Activated CD8-positive, alpha-beta T cell treated with anti-CD3 and anti-CD28 coated beads for 36 hours (primary cell): ENCODE data around the gene ZBED2. TPM values are rescaled to one million over a fixed set of nuclear protein-coding genes. Genes with fewer than 3 reads are reported as not detected.

Source experiments
- ATAC-seq: fragments of 200-7000 bp; cut with Tn5 transposase; one replicate; pipeline ENCODE4 v1.10.0; 2021; ENCODE audit warnings: mild to moderate bottlenecking, moderate library complexity
- CTCF ChIA-PET: fragments of 350-600 bp; sonication (Branson Sonifier 250); formaldehyde crosslinking; loops from one replicate; lab custom pipeline; 2021; ENCODE audit warnings: antibody characterized with exemption; lab: Charles Lee
- POLR2A ChIA-PET: fragments of 350-600 bp; sonication (Branson Sonifier 250); formaldehyde crosslinking; loops from one replicate; lab custom pipeline; 2021; ENCODE audit warnings: antibody characterized with exemption; lab: Charles Lee
- DNase-seq: peaks from one replicate; pipeline ENCODE4 v3.0.0-alpha.2; 2020
- H3K27ac Mint-ChIP-seq: one replicate; pipeline ENCODE4 v1.8.0; 2021; ENCODE audit warnings: mild to moderate bottlenecking, mixed read lengths
- H3K27me3 Mint-ChIP-seq: one replicate; pipeline ENCODE4 v1.8.0; 2021; ENCODE audit warnings: mixed read lengths
- H3K36me3 Mint-ChIP-seq: one replicate; pipeline ENCODE4 v1.8.0; 2021; ENCODE audit warnings: low read depth, mixed read lengths
- H3K4me1 Mint-ChIP-seq: one replicate; pipeline ENCODE4 v1.8.0; 2021; ENCODE audit warnings: low read depth, mixed read lengths
- H3K4me3 Mint-ChIP-seq: one replicate; pipeline ENCODE4 v1.8.0; 2021; ENCODE audit warnings: mild to moderate bottlenecking, moderate library complexity, mixed read lengths
- H3K9me3 Mint-ChIP-seq: one replicate; pipeline ENCODE4 v1.8.0; 2021; ENCODE audit warnings: mixed read lengths
- intact Hi-C: fragments of 100-400 bp; cut with micrococcal nuclease; formaldehyde crosslinking; loops from one replicate; pipeline ENCODE4 v1.10.0; 2022
- total RNA-seq, 2 experiments: library from RNA; stranded (reverse); gene quantifications; one replicate each; pipeline ENCODE4 v1.2.3, GENCODE V29; 2021
- TF ChIP-seq, protein P1 (sequence below): fragments of 200-600 bp; IDR thresholded peaks from one replicate; pipeline ENCODE4 v1.8.0; 2022; ENCODE audit warnings: antibody characterized with exemption, mild to moderate bottlenecking

ZBED2 gene
- total RNA-seq, 2 experiments from 2014 or later: 226 to 235 TPM

DNA sequence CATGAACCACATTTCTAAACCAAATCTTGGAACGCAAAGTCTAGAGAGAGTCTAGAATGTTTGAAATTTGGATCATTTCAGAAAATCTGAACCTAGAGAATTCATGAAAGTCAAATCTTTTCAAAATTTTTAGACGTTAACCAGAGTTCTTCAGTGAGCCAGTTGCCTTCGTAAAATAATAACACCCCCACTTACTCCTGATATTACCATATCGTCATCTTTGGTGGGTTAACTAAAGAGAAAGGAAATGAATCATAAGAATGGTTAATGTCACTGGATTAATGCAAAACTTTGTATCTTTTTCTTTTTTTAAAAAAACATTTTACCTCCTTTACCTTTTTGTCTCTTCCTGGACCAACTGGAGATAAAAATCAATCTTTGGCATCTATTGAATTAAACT, 1.2 kb upstream of the ZBED2 start:
- H3K9me3 Mint-ChIP-seq: no peaks in the 10 kb centered on the region
- peak overlapping the region; percentile 97 for H3K27ac Mint-ChIP-seq
- DNase-seq (no peak), ATAC-seq (peak; percentile 58)
- no peaks in the 10 kb centered on the region for H3K27me3 Mint-ChIP-seq
- intact Hi-C loops: loop anchor here (5.0 kb wide), 1 partner anchor 49 kb away; no protein-coding TSS in a partner anchor
- POLR2A ChIA-PET: interaction anchor here (2.2 to 3.1 kb wide), 3 partner anchors 12 to 53 kb away, joined by 7 to 16 read pairs (median 11); no protein-coding TSS in a partner anchor
- H3K36me3 Mint-ChIP-seq: peaks cover 74% of the 10 kb centered on the region
- H3K4me3 Mint-ChIP-seq: peak overlapping the region; percentile 97
- TF ChIP-seq, protein P1, sequence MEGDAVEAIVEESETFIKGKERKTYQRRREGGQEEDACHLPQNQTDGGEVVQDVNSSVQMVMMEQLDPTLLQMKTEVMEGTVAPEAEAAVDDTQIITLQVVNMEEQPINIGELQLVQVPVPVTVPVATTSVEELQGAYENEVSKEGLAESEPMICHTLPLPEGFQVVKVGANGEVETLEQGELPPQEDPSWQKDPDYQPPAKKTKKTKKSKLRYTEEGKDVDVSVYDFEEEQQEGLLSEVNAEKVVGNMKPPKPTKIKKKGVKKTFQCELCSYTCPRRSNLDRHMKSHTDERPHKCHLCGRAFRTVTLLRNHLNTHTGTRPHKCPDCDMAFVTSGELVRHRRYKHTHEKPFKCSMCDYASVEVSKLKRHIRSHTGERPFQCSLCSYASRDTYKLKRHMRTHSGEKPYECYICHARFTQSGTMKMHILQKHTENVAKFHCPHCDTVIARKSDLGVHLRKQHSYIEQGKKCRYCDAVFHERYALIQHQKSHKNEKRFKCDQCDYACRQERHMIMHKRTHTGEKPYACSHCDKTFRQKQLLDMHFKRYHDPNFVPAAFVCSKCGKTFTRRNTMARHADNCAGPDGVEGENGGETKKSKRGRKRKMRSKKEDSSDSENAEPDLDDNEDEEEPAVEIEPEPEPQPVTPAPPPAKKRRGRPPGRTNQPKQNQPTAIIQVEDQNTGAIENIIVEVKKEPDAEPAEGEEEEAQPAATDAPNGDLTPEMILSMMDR: no peak
- CTCF ChIA-PET: interaction anchor here (1.0 to 1.6 kb wide), 2 partner anchors 14 to 20 kb away, joined by 3 read pairs; no protein-coding TSS in a partner anchor
- peaks cover 60% of the 10 kb centered on the region for H3K4me1 Mint-ChIP-seq

DNA sequence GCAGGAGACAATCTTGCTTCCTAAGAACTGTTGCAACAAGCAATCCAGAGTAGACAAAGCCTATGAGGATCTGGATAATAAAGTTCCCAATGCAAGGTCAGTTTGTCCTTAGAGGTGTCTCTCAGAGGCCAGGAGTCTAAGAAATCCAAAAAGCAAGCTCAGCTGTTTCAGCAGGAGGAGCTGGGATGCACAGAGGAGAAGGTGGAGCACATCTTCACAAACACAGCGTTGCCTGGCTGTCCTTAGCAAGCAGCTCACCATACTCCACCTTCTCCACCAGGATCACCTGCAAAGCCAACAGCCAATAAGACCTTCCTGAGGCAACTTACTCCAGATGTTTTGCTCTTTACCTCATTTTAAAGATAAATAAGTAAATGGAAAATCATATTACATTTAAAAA, 365 bp downstream of the ZBED2 start:
- ChIA-PET POLR2A (interaction anchor here (0.8 to 3.5 kb wide), 13 partner anchors 8 to 52 kb away, joined by 3 to 32 read pairs (median 11); no protein-coding TSS in a partner anchor), CTCF (interaction anchor here (0.9 to 3.3 kb wide), 10 partner anchors 9 to 97 kb away, joined by 3 to 30 read pairs (median 6); no protein-coding TSS in a partner anchor)
- Mint-ChIP-seq H3K4me3 (peak overlapping the region; percentile 97), H3K4me1 (peaks cover 61% of the 10 kb centered on the region), H3K9me3 (no peaks in the 10 kb centered on the region), H3K36me3 (peaks cover 77% of the 10 kb centered on the region), H3K27me3 (no peaks in the 10 kb centered on the region), H3K27ac (peak overlapping the region; percentile 97)
- DNase-seq (no peak), ATAC-seq (peak; percentile 21)
- intact Hi-C loops: loop anchor here (5.0 kb wide), 1 partner anchor 47 kb away; no protein-coding TSS in a partner anchor
- TF ChIP-seq, protein P1: no peak

DNA sequence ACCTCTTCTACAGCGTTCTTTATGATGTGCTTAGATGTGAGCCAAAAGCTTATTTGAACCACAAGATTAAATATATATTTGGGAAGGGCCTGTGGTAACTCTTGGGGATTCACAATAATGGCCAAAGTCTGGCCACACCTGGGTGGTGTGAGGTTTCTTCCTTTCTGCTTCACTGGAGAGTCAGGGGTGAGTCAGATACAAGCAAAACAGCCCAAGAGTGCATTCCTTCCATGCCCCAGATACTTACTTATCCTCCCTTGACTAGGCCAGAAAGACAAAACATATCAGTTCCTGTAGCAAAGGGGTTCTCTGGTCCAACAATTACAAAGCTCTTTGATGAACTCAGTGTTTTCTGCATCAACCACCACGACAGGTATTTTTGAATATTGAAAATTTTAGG, 941 bp downstream of the ZBED2 start:
- ChIA-PET CTCF (interaction anchor here (1.2 to 3.3 kb wide), 9 partner anchors 8 to 97 kb away, joined by 3 to 30 read pairs (median 6); no protein-coding TSS in a partner anchor), POLR2A (interaction anchor here (1.1 to 3.5 kb wide), 13 partner anchors 9 to 59 kb away, joined by 3 to 32 read pairs (median 7); no protein-coding TSS in a partner anchor)
- Mint-ChIP-seq H3K36me3 (peaks cover 81% of the 10 kb centered on the region), H3K27ac (peak overlapping the region; percentile 97), H3K4me3 (peak overlapping the region; percentile 97), H3K4me1 (peaks cover 64% of the 10 kb centered on the region), H3K9me3 (no peaks in the 10 kb centered on the region), H3K27me3 (no peaks in the 10 kb centered on the region)
- TF ChIP-seq, protein P1: no peak
- intact Hi-C loops: no loop called here
- DNase-seq: no peak
- ATAC-seq: peak; percentile 12

DNA sequence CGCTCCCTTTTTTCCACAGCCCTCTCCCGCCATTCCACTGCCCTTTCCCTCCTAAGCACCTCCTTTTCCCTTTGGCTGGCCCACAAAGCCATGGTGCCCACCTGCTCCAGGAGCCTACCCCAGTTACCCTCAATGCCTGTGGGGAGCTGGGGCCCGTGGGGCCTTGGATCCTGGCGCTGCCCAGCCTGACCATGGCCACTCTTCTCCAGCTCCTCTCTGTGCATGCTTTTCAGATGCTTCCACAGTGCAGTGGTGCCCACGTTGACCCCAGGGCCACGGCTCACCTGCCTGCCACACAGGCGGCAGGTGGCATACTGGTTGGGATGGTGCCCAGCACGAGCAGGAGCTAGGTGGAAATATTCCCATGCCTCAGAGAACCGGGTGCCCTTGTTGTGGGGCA, 1.5 kb downstream of the ZBED2 start:
- ATAC-seq (no peak), DNase-seq (no peak)
- CTCF ChIA-PET: interaction anchor here (1.2 to 3.3 kb wide), 9 partner anchors 7 to 98 kb away, joined by 3 to 30 read pairs (median 6); no protein-coding TSS in a partner anchor
- no peaks in the 10 kb centered on the region for H3K9me3 Mint-ChIP-seq
- H3K4me1 Mint-ChIP-seq: peaks cover 65% of the 10 kb centered on the region
- peak overlapping the region; percentile 97 for H3K4me3 Mint-ChIP-seq
- peaks cover 81% of the 10 kb centered on the region for H3K36me3 Mint-ChIP-seq
- TF ChIP-seq, protein P1: no peak
- H3K27ac Mint-ChIP-seq: peak overlapping the region; percentile 97
- POLR2A ChIA-PET: interaction anchor here (0.8 to 3.5 kb wide), 15 partner anchors 8 to 59 kb away, joined by 3 to 32 read pairs (median 7); no protein-coding TSS in a partner anchor
- intact Hi-C loops: no loop called here
- H3K27me3 Mint-ChIP-seq: no peaks in the 10 kb centered on the region

DNA sequence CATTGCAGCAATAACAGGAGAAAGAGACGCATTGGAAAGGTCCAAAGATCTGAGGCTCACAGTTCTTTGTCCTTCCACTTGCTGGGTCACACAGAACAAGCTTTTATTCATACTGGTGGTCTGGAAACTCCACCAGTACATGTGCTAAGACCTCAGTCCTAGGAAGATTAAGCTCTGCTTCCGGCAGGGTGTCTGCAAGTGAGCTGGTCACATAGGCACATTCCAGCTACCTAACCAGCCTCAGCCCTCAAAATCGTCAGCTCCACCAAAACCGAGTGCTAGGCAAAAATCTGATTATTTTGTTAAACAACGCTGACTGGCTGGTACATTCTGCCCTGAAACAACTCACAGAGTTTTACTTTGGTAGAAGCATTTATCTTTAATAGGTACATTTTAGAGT, 2.2 kb downstream of the ZBED2 start:
- CTCF ChIA-PET: interaction anchor here (0.8 to 3.3 kb wide), 7 partner anchors 10 to 79 kb away, joined by 3 to 30 read pairs (median 6); no protein-coding TSS in a partner anchor
- peaks cover 64% of the 10 kb centered on the region for H3K4me1 Mint-ChIP-seq
- H3K36me3 Mint-ChIP-seq: peaks cover 82% of the 10 kb centered on the region
- TF ChIP-seq, protein P1: no peak
- DNase-seq: no peak
- intact Hi-C loops: no loop called here
- no peaks in the 10 kb centered on the region for H3K27me3 Mint-ChIP-seq
- H3K4me3 Mint-ChIP-seq: peak overlapping the region; percentile 97
- H3K27ac Mint-ChIP-seq: peak overlapping the region; percentile 97
- no peak for ATAC-seq
- POLR2A ChIA-PET: interaction anchor here (0.8 to 3.5 kb wide), 9 partner anchors 11 to 50 kb away, joined by 3 to 32 read pairs (median 11); no protein-coding TSS in a partner anchor
- H3K9me3 Mint-ChIP-seq: no peaks in the 10 kb centered on the region
